ENCODE measurements around the gene PSMA4.
"Not testable (repeated sequence)": the region's sequence is repeated elsewhere in the genome, so short reads cannot be mapped to it uniquely, and the experiment has no call there.

- TF ChIP-seq, protein P1, sequence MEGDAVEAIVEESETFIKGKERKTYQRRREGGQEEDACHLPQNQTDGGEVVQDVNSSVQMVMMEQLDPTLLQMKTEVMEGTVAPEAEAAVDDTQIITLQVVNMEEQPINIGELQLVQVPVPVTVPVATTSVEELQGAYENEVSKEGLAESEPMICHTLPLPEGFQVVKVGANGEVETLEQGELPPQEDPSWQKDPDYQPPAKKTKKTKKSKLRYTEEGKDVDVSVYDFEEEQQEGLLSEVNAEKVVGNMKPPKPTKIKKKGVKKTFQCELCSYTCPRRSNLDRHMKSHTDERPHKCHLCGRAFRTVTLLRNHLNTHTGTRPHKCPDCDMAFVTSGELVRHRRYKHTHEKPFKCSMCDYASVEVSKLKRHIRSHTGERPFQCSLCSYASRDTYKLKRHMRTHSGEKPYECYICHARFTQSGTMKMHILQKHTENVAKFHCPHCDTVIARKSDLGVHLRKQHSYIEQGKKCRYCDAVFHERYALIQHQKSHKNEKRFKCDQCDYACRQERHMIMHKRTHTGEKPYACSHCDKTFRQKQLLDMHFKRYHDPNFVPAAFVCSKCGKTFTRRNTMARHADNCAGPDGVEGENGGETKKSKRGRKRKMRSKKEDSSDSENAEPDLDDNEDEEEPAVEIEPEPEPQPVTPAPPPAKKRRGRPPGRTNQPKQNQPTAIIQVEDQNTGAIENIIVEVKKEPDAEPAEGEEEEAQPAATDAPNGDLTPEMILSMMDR (IDR thresholded peaks at IDR 0.05), result not testable (repeated sequence)
- TF ChIP-seq POLR2A (IDR thresholded peaks at IDR 0.05), result not testable (repeated sequence)
Observed at GRCh38 chr15:78539464-78540140, 642 bp upstream of the PSMA4 start.
